ENCODE data around the gene AKIRIN2.

DNA sequence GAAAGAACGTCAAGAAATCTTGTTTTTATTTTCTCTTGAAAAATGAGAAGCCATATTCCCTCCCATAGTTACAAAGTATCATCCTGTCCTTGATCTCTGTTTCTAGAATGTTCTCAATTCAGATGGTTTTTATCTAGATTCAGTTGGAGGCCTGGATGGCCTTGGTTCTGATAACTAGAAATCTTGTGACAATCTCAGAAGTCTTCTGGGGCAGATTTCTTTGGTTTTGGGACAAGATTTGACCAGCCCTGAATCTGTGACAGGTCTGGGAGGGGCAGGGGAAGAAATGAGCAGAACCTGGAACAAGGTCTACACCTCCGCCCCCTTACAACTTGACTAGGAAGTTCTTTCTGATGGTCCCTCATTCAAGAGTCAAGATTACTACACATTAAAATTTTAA lies 41.4 kb upstream of the AKIRIN2 start:
- TF ChIP-seq, protein P1, sequence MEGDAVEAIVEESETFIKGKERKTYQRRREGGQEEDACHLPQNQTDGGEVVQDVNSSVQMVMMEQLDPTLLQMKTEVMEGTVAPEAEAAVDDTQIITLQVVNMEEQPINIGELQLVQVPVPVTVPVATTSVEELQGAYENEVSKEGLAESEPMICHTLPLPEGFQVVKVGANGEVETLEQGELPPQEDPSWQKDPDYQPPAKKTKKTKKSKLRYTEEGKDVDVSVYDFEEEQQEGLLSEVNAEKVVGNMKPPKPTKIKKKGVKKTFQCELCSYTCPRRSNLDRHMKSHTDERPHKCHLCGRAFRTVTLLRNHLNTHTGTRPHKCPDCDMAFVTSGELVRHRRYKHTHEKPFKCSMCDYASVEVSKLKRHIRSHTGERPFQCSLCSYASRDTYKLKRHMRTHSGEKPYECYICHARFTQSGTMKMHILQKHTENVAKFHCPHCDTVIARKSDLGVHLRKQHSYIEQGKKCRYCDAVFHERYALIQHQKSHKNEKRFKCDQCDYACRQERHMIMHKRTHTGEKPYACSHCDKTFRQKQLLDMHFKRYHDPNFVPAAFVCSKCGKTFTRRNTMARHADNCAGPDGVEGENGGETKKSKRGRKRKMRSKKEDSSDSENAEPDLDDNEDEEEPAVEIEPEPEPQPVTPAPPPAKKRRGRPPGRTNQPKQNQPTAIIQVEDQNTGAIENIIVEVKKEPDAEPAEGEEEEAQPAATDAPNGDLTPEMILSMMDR (optimal IDR thresholded peaks at IDR 0.05 in 1 of 3, IDR thresholded peaks at IDR 0.05 in 1 of 3, conservative IDR thresholded peaks at IDR 0.05 in 1 of 3; ENCODE audit: extremely low read depth in 1 of 3, insufficient read depth in 2 of 3, low read length in 3 of 3), result no peak
- no peak for TF ChIP-seq EZH2 (IDR thresholded peaks at IDR 0.05; ENCODE audit: low read length)

Data from keratinocyte (primary cell).